ENCODE results near the gene ZDHHC18. TPM values are rescaled to one million over a fixed set of nuclear protein-coding genes. Genes with fewer than 3 reads are reported as not detected.

ZDHHC18 gene
- polyA plus RNA-seq, 1 experiment, result 20.4 TPM

DNA sequence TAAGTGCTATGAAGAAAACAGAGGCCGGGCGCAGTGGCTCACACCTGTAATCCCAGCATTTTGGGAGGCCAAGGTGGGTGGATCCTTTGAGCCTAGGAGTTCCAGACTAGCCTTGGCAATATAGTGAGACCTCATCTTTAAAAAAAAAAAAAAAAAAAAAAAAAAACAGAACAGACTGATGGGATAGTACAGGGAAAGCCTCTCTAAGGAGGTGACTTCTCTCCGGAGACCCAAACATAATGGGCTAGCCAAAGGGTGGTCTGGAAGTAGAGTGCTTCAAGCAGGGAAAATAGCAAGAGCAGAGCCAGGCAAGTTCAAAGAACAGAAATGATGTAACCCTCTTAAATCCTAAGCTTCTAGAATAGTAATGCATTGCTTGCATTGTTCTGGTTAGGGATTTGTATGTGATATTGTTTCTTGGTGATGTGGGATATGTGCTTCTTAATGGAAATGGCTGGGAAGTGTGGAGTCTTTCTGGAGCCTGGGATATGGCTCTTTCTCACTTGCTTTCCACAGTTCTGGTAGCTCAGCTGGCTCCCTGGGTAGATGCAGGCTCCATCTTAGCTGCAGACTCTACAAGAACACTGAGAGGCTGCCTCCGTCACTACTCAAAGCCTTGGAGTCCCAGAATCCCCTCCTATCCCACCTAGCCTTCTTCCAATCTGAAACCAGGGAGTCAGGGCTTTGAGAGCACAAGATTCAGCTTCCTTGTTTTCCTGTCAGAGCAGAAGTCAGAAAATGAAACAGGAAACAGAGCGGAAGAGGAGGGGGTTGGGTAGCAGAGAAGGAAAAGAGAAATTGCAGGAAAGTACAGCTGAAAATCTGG is 40.7 kb upstream of the ZDHHC18 start:
- TF ChIP-seq, protein P1, sequence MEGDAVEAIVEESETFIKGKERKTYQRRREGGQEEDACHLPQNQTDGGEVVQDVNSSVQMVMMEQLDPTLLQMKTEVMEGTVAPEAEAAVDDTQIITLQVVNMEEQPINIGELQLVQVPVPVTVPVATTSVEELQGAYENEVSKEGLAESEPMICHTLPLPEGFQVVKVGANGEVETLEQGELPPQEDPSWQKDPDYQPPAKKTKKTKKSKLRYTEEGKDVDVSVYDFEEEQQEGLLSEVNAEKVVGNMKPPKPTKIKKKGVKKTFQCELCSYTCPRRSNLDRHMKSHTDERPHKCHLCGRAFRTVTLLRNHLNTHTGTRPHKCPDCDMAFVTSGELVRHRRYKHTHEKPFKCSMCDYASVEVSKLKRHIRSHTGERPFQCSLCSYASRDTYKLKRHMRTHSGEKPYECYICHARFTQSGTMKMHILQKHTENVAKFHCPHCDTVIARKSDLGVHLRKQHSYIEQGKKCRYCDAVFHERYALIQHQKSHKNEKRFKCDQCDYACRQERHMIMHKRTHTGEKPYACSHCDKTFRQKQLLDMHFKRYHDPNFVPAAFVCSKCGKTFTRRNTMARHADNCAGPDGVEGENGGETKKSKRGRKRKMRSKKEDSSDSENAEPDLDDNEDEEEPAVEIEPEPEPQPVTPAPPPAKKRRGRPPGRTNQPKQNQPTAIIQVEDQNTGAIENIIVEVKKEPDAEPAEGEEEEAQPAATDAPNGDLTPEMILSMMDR (IDR thresholded peaks at IDR 0.05; ENCODE audit: low read depth, low read length), result no peak
- no peaks in the 10 kb centered on the region for H3K27me3 ChIP-seq (ENCODE audit: control insufficient read depth, insufficient read depth, low read length)
- peak overlapping the region; percentile 99 for H3K27ac ChIP-seq (ENCODE audit: low read depth, low read length)
- no peak overlapping the region for H3K4me3 ChIP-seq (ENCODE audit: low read depth, low read length)
- ChIA-PET CTCF (interaction anchor here (0.8 to 8.4 kb wide), 3 partner anchors 20 to 286 kb away, joined by 3 to 424 read pairs (median 4); no protein-coding TSS in a partner anchor), POLR2A (interaction anchor here (1.0 kb wide), 1 partner anchor 93 kb away, joined by 3 read pairs; no protein-coding TSS in a partner anchor)
- no peak for DNase-seq (ENCODE audit: low read depth, low spot score)
- no peaks in the 10 kb centered on the region for H3K9me3 ChIP-seq (ENCODE audit: control insufficient read depth, insufficient read depth, low read length)

DNA sequence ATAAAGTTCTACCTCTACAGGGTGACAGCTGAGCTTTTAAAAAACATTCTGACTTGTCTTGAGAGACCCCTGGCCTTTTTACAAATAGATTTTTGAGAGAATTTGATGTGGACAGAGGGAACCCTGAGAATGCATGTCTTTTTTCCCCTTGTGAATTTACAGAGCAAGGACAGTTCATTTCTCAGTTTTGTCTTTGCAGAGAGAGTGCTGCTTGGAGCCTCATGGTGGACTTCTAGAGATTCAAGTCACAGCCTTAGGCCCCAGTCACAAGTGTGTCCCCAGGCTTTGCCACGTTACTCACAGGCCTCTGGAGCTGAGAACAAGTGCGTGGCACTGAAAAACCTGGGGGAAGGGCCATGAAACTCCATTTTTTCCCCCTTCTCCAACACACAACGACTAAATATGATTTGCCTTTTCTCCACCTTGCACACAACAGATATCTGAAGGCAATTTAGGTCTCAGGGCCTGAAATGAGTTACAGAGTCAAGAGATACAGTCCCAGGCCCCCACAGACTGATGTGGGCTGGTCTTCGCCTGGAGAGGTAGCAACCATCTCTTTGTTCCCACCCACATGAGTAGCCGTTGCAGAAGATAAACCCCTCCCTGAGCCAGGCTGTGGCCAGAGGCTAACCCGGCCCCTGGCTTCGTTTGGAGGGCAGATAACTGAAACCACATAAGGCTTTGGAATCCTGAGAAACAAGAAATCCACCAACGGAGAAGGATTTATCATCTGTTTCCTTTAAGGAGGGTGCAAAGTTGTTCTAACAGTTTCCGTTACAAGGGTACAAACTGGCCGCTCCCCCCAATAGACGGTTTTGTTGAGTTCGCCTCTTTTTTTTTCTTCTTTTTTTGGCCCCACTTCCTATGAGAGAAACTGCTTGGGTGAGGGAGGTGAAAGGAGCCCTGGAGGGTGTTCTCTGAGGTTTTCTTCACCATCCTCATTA is 39.8 kb upstream of the ZDHHC18 start:
- POLR2A ChIA-PET, result interaction anchor here (0.7 to 2.1 kb wide), 3 partner anchors 16 to 187 kb away, joined by 3 to 17 read pairs (median 5); no protein-coding TSS in a partner anchor
- H3K4me3 ChIP-seq (ENCODE audit: low read depth, low read length), result peak overlapping the region; percentile 82
- DNase-seq (ENCODE audit: low read depth, low spot score), result no peak
- TF ChIP-seq, protein P1 (IDR thresholded peaks at IDR 0.05; ENCODE audit: low read depth, low read length), result no peak
- peak overlapping the region; percentile 99 for H3K27ac ChIP-seq (ENCODE audit: low read depth, low read length)
- no peaks in the 10 kb centered on the region for H3K9me3 ChIP-seq (ENCODE audit: control insufficient read depth, insufficient read depth, low read length)
- CTCF ChIA-PET, result interaction anchor here (0.8 to 8.4 kb wide), 3 partner anchors 21 to 287 kb away, joined by 3 to 424 read pairs (median 4); no protein-coding TSS in a partner anchor
- H3K27me3 ChIP-seq (ENCODE audit: control insufficient read depth, insufficient read depth, low read length), result no peaks in the 10 kb centered on the region

DNA sequence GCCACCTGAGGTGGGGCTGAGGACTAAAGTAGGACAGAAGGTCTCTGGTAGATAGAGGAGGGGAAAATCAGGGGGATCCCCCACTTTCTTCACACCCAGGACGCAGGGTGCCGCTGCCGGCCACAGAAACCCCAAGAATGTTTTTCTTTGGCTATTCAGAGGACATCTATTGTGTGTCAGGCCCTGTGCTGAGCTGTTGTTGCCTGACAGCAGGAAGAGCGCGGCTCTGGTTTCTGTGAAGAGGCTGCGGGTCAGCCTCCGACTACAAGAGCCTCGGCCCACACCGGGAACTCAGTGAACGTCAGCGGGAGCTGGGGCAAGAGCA is 39.1 kb upstream of the ZDHHC18 start:
- H3K4me3 ChIP-seq (ENCODE audit: low read depth, low read length), result peak overlapping the region; percentile 82
- POLR2A ChIA-PET, result interaction anchor here (0.7 to 3.2 kb wide), 5 partner anchors 10 to 188 kb away, joined by 3 to 17 read pairs (median 5); no protein-coding TSS in a partner anchor
- peak overlapping the region; percentile 99 for H3K27ac ChIP-seq (ENCODE audit: low read depth, low read length)
- no peaks in the 10 kb centered on the region for H3K27me3 ChIP-seq (ENCODE audit: control insufficient read depth, insufficient read depth, low read length)
- CTCF ChIA-PET, result interaction anchor here (8.4 kb wide), 1 partner anchor 185 kb away, joined by 424 read pairs; no protein-coding TSS in a partner anchor
- TF ChIP-seq, protein P1 (IDR thresholded peaks at IDR 0.05; ENCODE audit: low read depth, low read length), result no peak
- no peaks in the 10 kb centered on the region for H3K9me3 ChIP-seq (ENCODE audit: control insufficient read depth, insufficient read depth, low read length)
- DNase-seq (ENCODE audit: low read depth, low spot score), result no peak

DNA sequence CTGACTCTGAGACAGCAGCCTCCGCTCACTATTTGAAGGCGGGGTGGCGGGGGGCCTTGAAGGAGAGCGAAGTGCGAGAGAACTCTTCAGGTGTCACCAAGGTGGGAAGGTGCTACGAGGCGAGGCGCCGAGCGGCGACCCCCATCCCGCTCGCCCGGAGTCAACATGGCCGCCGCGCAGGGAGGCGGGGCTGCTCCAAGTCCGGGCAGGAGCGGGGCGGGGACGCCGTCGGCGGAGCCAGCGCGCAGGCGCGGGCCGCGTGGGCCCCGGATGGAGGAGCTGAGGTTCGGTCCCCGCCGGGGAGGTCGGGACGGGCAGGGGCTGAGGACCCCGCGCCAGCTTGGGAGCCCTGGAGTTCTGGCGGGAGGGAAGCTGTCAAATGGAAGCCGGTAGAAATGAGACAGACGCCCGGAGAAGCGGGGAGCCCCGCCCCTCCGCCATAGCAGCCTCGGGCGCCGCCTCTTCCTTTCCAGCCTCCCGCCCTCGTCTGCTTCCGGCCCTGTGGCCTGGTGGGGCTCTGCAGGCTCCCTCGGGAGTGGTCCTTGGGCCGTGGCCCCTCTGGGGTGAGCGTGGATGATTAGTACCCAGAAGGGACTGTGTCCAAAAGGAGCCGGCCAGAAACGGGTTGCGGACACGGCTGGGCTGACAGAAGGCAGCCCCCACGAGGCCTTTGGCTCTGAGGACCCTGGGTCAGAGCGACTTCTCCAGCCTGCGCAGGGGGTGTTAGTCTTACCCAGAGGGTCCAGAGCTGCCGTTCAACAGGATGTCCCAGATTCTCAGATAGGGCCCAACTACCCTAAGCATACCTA is 38.6 kb upstream of the ZDHHC18 start, which contains the start of gene PIGV:
Gene PIGV, plus strand, starts transcription at position 245 of the 809 bp plus-strand sequence. CDS start 2,866 bp downstream, outside the sequence.
- DNase-seq (ENCODE audit: low read depth, low spot score), result no peak
- ChIA-PET CTCF (interaction anchor here (0.8 to 8.4 kb wide), 28 partner anchors 8 to 288 kb away, joined by 3 to 424 read pairs (median 6); no protein-coding TSS in a partner anchor), POLR2A (interaction anchor here (0.7 to 3.2 kb wide), 9 partner anchors 9 to 188 kb away, joined by 3 to 17 read pairs (median 5); no protein-coding TSS in a partner anchor)
- Histone ChIP-seq H3K4me3 (ENCODE audit: low read depth, low read length) (peak within 1 kb of the TSS; percentile 82), H3K27ac (ENCODE audit: low read depth, low read length) (peak within 1 kb of the TSS; percentile 99), H3K27me3 (ENCODE audit: control insufficient read depth, insufficient read depth, low read length) (no peaks in the 10 kb centered on the region), H3K9me3 (ENCODE audit: control insufficient read depth, insufficient read depth, low read length) (no peaks in the 10 kb centered on the region)
- TF ChIP-seq, protein P1 (IDR thresholded peaks at IDR 0.05; ENCODE audit: low read depth, low read length), result 0 out of 2 replicates have a peak, but pooled peaks have one; percentile 7

All from AG04450 (cell line).